Stimulated activated naive B cell treated with anti-CD40 and anti-IgM and Interleukin-4, amounts not matched to agents 10 μg/mL and 1 μg/mL and 100 μg/mL, for 72 hours (primary cell): ENCODE results near the gene NFKB1.
A peak's percentile ranks its signal among the peaks of the same experiment; 100 is the strongest.

ENCODE experiments used
- ATAC-seq, 2 donors: fragments of 150-1000 bp; cut with Tn5 transposase; replicated peaks; 2 replicates each; pipeline ENCODE4 v1.10.0; 2021; ENCODE audit warnings: moderate library complexity in 1 of 2
- DNase-seq: peaks from one replicate; pipeline ENCODE4 v3.0.0; 2021
- H3K27ac Mint-ChIP-seq: one replicate; pipeline ENCODE4 v1.8.0; 2022; ENCODE audit warnings: mild to moderate bottlenecking, mixed read lengths
- H3K27me3 Mint-ChIP-seq, 2 donors: one replicate each; pipeline ENCODE4 v1.8.0; 2022; ENCODE audit warnings: mixed read lengths in 2 of 2
- H3K36me3 Mint-ChIP-seq, 2 donors: one replicate each; pipeline ENCODE4 v1.8.0; 2022; ENCODE audit warnings: mixed read lengths in 2 of 2, mild to moderate bottlenecking in 1 of 2
- H3K4me1 Mint-ChIP-seq, 2 donors: one replicate each; pipeline ENCODE4 v1.8.0; 2022; ENCODE audit warnings: mixed read lengths in 2 of 2, mild to moderate bottlenecking in 1 of 2
- H3K4me3 Mint-ChIP-seq, 2 donors: one replicate each; pipeline ENCODE4 v1.8.0; 2022; ENCODE audit warnings: mild to moderate bottlenecking in 2 of 2, mixed read lengths in 2 of 2, moderate library complexity in 1 of 2
- H3K9me3 Mint-ChIP-seq, 2 donors: one replicate each; pipeline ENCODE4 v1.8.0; 2022; ENCODE audit warnings: mixed read lengths in 2 of 2, mild to moderate bottlenecking in 1 of 2

Gene NFKB1

DNA sequence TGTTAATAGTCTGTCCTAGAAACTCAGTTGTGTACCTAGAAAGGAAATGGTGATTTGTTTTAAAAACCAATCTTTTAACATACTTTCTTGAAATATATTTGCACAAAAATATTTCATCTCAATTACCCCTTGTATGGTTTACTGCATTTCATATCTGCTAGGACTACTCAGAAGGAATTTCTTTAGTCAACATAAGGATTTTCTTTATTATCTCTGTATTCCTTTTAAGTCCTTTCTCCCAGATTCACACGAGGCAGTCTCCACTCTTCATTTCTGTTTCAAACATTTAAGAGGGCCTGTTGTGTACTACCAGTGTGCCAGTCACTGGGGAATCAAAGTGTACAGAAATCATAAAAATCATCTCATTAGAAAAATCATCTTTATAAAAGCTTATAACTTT lies 28.8 kb downstream of the NFKB1 start:
- H3K4me1 Mint-ChIP-seq: peaks cover 33 to 55% of the 10 kb centered on the region in 2 donors
- H3K9me3 Mint-ChIP-seq: no peaks in the 10 kb centered on the region
- no peak for ATAC-seq
- DNase-seq: no peak
- no peaks in the 10 kb centered on the region for H3K27me3 Mint-ChIP-seq
- H3K4me3 Mint-ChIP-seq: no peak overlapping the region
- H3K36me3 Mint-ChIP-seq: peaks cover 31 to 45% of the 10 kb centered on the region in 2 donors
- H3K27ac Mint-ChIP-seq: no peak overlapping the region

DNA sequence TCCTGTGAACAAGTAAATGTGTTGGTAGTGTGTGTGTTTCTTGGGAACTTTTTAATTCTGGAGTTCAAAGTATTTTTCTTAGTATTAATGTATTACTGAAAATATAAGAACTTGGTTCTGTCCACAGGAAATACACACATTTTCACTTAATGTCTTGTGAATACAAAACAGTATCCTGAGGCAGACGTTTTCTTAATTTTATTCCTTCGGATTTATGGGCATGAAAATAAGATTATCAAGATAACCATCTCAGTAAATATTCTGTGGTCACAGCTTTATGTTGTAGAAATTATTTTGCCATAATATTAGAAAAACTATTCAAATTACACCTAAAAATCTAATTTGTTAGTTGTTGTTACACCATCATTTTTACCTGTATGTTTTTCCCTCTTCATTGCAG lies 29.8 kb downstream of the NFKB1 start:
- H3K4me3 Mint-ChIP-seq: no peak overlapping the region
- no peak overlapping the region for H3K27ac Mint-ChIP-seq
- H3K27me3 Mint-ChIP-seq: no peaks in the 10 kb centered on the region
- DNase-seq: no peak
- H3K9me3 Mint-ChIP-seq: no peaks in the 10 kb centered on the region
- ATAC-seq: no peak
- H3K36me3 Mint-ChIP-seq: peaks cover 26 to 35% of the 10 kb centered on the region in 2 donors
- H3K4me1 Mint-ChIP-seq: peaks cover 28 to 50% of the 10 kb centered on the region in 2 donors

DNA sequence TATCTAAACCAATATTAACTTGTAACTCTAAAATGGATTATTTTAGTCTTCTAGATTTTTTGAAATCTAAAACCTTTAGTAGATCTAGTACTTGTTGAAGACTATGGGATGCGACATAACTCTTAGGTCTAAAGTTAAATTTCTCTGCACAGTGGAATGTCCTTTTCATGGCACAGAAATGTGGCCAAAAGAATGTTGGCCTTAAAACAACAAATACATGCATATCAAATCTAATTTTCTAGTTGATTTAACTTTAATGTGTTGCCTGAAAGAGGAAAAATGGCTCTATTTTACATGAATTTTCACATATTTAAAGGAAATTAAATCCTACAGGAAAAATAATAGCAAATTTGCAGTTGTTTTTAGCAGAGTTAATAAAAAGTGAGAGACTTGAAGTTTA lies 30.3 kb downstream of the NFKB1 start:
- no peak for ATAC-seq

DNA sequence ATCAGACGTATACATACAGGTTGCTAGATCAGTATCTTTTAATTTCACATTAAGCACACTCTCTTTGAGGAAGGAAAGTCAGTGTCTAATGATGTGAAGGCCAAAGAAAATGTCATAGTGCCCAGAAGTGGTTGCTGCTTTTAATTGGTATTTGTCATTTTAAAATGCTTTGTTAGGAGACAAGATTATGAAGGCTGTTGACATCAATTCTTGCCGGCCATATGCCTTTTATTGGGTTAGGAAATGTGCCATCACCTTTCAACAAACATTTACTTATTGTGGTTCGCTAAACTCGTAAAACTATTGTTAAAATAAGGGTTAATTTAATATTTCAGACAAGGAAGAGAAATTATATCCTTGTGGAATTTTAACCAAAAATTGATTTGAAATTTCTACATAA lies 32.2 kb downstream of the NFKB1 start:
- Mint-ChIP-seq H3K27ac (no peak overlapping the region), H3K27me3 (no peaks in the 10 kb centered on the region), H3K36me3 (peaks cover 17 to 26% of the 10 kb centered on the region in 2 donors), H3K4me1 (peaks cover 17 to 32% of the 10 kb centered on the region in 2 donors), H3K9me3 (no peaks in the 10 kb centered on the region), H3K4me3 (no peak overlapping the region)
- ATAC-seq (no peak), DNase-seq (no peak)

More for the DNA sequence above, 30.3 kb downstream of the NFKB1 start:
- H3K4me3 Mint-ChIP-seq: no peak overlapping the region
- no peak overlapping the region for H3K27ac Mint-ChIP-seq
- H3K9me3 Mint-ChIP-seq: no peaks in the 10 kb centered on the region
- peaks cover 29 to 45% of the 10 kb centered on the region in 2 donors for H3K4me1 Mint-ChIP-seq
- H3K36me3 Mint-ChIP-seq: peaks cover 25 to 35% of the 10 kb centered on the region in 2 donors
- DNase-seq: no peak
- H3K27me3 Mint-ChIP-seq: no peaks in the 10 kb centered on the region

DNA sequence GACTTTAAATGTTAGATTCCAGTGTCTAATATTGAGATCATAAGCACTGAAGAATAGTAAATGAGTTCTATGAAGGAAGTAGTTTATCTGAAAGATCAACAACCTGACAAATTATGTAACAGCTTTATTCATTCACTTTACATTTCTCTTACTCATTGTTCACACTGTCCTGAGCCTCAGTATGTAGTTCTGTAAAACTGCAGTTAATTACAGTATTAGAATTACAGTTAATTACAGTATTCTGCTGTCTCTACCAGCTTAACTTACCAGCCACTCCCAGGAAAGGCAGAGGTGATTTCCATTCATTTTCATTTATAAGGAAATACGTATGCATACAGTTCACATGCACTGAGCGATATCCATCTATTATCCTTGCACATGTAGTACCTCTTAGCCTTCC lies 32.7 kb downstream of the NFKB1 start:
- Mint-ChIP-seq H3K27ac (no peak overlapping the region), H3K27me3 (no peaks in the 10 kb centered on the region), H3K9me3 (no peaks in the 10 kb centered on the region), H3K36me3 (peaks cover 16 to 23% of the 10 kb centered on the region in 2 donors), H3K4me3 (no peak overlapping the region), H3K4me1 (peaks cover 15 to 28% of the 10 kb centered on the region in 2 donors)
- peak; percentile 13 to 17 for ATAC-seq
- no peak for DNase-seq

DNA sequence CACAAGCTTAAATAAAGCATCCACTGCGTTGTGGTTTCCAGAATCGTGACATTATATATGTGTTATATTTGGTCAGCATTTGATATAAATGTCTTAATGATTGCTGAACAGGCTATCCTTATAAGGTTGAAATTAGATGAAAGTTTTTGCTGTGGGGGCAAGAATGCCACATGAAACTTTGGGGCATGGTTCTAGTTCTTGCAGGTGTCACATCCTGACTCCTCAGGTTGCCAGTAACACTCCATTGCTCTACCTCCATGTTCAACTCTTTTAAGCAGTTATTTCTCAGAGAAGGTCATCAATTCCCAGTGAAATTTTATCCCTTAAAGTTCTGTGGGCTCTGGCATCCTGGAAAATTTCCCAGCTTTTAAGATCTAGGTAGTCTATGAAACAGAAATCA lies 33.7 kb downstream of the NFKB1 start:
- no peak overlapping the region for H3K4me3 Mint-ChIP-seq

DNA sequence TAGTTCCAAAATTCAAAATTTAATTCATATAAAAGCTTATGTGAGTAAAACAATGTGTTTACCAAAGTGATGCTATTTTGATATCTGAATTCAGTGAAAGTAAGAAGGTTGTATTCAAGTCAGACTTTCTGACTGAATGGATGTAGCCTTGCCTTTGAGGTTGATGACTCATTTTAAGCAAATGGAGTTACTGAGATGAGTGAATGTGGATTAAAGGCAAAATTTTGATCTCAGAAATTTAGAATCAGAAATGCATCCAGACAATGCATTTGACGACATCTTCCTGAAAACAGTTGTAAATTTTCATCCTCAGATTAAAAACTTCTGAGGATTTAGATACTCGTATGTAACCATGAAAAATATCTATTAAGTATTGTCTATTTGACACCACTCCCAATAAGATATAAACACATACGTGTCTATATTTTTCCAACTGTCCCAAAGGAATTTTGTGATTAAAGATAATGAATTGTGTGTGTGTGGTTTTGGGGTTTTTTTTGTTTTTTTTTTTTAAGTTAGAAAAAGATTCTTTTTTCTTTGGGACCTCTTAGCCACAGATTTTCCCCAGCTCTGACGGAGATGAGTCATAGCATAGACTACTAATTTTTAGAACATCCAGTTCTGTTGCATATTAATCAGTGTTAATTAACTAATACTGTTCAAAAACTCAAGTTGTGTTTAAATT lies 34.4 kb downstream of the NFKB1 start:
- DNase-seq (no peak), ATAC-seq (peak; percentile 87 to 90)
- H3K27me3 Mint-ChIP-seq: no peaks in the 10 kb centered on the region
- H3K36me3 Mint-ChIP-seq: peaks cover 20 to 24% of the 10 kb centered on the region in 2 donors
- H3K4me1 Mint-ChIP-seq: peaks cover 16 to 29% of the 10 kb centered on the region in 2 donors
- peak overlapping the region; percentile 31 for H3K27ac Mint-ChIP-seq
- no peaks in the 10 kb centered on the region for H3K9me3 Mint-ChIP-seq
- peak overlapping the region in 1 of 2 donors; percentile 3 for H3K4me3 Mint-ChIP-seq

More for the DNA sequence above, 33.7 kb downstream of the NFKB1 start:
- H3K4me1 Mint-ChIP-seq: peaks cover 17 to 32% of the 10 kb centered on the region in 2 donors
- H3K9me3 Mint-ChIP-seq: no peaks in the 10 kb centered on the region
- H3K27ac Mint-ChIP-seq: no peak overlapping the region
- no peaks in the 10 kb centered on the region for H3K27me3 Mint-ChIP-seq
- ATAC-seq (no peak), DNase-seq (no peak)
- peaks cover 20 to 28% of the 10 kb centered on the region in 2 donors for H3K36me3 Mint-ChIP-seq

DNA sequence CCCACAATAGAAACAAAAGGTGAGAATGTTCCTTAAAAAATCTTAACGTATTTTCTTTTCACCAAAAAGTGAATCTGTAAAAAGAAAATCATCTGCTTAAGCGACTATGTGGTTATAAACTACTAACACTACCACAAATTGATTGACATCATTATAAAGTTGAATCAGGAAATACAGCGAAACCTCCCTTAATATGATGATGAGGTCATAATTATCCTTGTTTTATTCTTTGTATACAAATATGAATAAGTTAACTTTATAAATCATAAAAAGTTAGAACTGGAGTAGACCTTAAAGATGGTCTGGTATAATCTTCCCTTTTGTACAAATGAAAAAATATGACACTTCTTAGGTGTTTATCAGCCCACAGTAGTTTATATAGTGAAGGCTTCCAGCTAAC lies 35.6 kb downstream of the NFKB1 start:
- ATAC-seq (no peak), DNase-seq (no peak)
- Mint-ChIP-seq H3K4me1 (peaks cover 18 to 37% of the 10 kb centered on the region in 2 donors), H3K36me3 (peaks cover 17 to 30% of the 10 kb centered on the region in 2 donors), H3K4me3 (no peak overlapping the region), H3K9me3 (no peaks in the 10 kb centered on the region), H3K27ac (no peak overlapping the region), H3K27me3 (no peaks in the 10 kb centered on the region)

DNA sequence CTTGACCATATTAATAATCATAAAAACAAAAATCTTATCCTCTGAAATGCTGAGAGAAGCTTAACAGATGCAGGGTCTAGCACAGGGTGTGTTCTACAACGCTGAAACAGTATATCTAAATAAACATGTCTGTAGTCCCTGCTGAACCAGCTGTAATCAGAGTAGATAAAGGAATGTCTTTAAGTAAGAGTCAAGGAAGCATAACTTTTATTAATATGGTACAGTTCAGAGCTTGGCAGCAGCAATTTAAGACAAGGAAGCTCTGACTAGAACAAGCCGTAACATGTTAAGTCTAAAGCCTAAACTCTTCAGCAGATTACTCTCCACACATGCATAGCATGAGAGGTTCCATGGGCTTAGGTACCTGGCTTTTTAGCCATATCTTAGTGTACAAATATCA lies 36.1 kb downstream of the NFKB1 start:
- H3K4me1 Mint-ChIP-seq: peaks cover 18 to 42% of the 10 kb centered on the region in 2 donors
- ATAC-seq (no peak), DNase-seq (no peak)
- no peaks in the 10 kb centered on the region for H3K9me3 Mint-ChIP-seq
- H3K36me3 Mint-ChIP-seq: peaks cover 17 to 33% of the 10 kb centered on the region in 2 donors
- no peaks in the 10 kb centered on the region for H3K27me3 Mint-ChIP-seq
- no peak overlapping the region for H3K27ac Mint-ChIP-seq
- H3K4me3 Mint-ChIP-seq: no peak overlapping the region

DNA sequence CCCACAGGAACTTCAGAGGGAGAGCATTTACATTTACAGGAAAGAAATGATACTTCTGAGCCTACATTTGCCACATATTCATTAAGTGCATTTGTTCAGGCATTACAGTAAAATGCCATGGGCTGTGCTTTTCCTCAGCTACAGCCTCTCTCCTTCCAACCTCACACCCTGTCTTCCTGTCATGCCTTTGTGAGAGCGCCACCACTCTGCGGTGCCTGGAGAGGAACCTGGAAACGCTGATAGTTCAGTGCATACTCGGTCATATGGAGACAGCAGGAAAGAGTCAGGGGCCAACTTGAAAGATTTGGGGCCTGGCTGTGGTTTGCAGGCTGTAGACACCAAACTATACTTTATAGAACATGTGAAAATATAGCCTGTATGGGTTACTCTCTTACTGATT lies 40.5 kb downstream of the NFKB1 start:
- no peak overlapping the region for H3K4me3 Mint-ChIP-seq
- no peak for ATAC-seq
- H3K36me3 Mint-ChIP-seq: peaks cover 26 to 53% of the 10 kb centered on the region in 2 donors
- no peaks in the 10 kb centered on the region for H3K9me3 Mint-ChIP-seq
- peak overlapping the region; percentile 42 for H3K27ac Mint-ChIP-seq
- peaks cover 27 to 71% of the 10 kb centered on the region in 2 donors for H3K4me1 Mint-ChIP-seq
- DNase-seq: no peak
- H3K27me3 Mint-ChIP-seq: no peaks in the 10 kb centered on the region

DNA sequence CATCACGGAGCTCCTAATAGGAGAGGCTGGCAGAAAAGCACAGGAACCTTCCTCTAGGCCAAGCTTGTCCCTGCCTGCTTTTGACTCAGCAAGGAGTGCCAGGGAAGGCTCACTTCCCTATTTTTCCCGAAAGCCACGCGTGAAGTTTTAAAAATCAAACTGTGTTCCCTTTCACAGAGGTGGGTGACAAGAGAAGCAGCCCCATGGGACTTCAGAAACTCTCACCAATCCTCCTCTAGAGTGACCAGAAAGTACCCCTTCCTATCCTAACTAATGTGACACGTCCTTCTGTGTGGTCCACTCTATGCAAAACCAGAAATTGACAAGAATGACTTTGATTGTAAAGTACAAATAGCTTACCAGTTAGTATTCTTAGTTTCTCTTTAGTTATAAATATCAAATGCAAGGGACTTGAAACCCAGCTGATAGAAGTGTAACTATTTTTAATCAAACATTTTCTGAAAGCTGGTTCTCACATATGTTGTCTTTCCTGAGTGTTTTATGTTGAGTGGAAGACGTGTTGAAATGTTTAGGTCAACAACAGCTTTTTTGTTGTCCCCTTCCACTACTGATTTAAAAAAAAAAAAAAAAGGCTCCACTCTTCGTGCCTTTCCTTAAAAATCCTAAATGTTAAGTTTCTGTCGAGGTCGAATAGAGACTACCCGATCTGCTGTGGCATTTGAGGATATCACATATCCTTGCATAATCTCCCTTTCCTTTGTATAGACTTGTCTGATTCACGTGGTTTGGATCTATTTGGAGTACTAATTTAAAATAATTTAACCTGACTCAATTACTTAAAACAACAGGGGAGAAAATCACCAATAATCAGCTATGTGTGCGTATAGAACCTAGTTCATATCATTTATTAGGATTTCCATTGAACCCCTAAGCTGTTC lies 42.1 kb downstream of the NFKB1 start:
- no peaks in the 10 kb centered on the region for H3K9me3 Mint-ChIP-seq
- H3K4me3 Mint-ChIP-seq: no peak overlapping the region
- no peaks in the 10 kb centered on the region for H3K27me3 Mint-ChIP-seq
- ATAC-seq (peak in 1 of 2 donors; percentile 20), DNase-seq (no peak)
- H3K4me1 Mint-ChIP-seq: peaks cover 37 to 85% of the 10 kb centered on the region in 2 donors
- peaks cover 33 to 65% of the 10 kb centered on the region in 2 donors for H3K36me3 Mint-ChIP-seq
- H3K27ac Mint-ChIP-seq: peak overlapping the region; percentile 16

DNA sequence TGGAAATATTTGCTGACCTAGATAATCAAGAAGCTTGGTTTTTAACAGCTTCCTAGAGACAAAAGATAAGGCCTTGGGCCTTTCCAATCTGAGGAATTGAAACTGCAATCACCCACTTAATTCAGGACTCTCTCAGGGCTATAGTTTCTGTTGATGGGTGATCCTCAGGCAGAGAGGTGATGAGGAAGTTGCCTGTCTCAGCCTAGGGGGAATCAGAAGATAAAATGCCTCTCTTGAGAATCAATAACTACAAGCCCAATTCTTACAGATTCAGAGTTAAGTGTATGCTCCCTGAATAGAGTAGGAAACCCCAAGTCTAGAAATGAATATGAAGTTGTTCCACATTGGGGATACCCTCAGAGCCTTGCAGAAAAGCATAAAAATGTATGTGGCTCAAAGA lies 45.5 kb downstream of the NFKB1 start:
- peaks cover 44 to 73% of the 10 kb centered on the region in 2 donors for H3K36me3 Mint-ChIP-seq
- peak; percentile 90 to 91 for ATAC-seq
- H3K9me3 Mint-ChIP-seq: no peaks in the 10 kb centered on the region

DNA sequence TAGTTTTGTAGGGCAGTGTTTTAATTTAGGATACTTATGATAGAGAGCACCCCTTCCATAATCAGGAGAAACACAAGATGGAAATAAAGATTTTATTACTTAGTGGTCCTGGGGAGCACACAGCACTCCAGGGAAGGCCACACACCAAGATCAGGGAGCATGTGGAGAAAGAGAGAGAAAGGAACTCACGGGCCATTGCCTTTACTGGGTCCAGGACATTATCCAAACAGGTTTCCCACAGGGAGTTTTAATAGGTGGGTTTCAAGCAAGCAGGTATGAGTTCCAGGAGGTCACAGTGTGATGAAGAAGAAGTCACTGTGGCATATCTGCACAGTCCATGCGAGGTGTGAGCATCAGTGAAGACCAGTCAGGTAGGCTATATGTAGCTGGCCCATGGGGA lies 46.8 kb downstream of the NFKB1 start:
- Mint-ChIP-seq H3K36me3 (peaks cover 47 to 71% of the 10 kb centered on the region in 2 donors), H3K27me3 (no peaks in the 10 kb centered on the region), H3K9me3 (no peaks in the 10 kb centered on the region), H3K27ac (peak overlapping the region; percentile 74), H3K4me3 (no peak overlapping the region), H3K4me1 (peaks cover 52 to 95% of the 10 kb centered on the region in 2 donors)
- DNase-seq: no peak
- ATAC-seq: no peak

More for the DNA sequence above, 45.5 kb downstream of the NFKB1 start:
- peak; percentile 27 for DNase-seq
- Mint-ChIP-seq H3K4me1 (peaks cover 47 to 95% of the 10 kb centered on the region in 2 donors), H3K4me3 (peak overlapping the region in 1 of 2 donors; percentile 8), H3K27me3 (no peaks in the 10 kb centered on the region), H3K27ac (peak overlapping the region; percentile 67)

DNA sequence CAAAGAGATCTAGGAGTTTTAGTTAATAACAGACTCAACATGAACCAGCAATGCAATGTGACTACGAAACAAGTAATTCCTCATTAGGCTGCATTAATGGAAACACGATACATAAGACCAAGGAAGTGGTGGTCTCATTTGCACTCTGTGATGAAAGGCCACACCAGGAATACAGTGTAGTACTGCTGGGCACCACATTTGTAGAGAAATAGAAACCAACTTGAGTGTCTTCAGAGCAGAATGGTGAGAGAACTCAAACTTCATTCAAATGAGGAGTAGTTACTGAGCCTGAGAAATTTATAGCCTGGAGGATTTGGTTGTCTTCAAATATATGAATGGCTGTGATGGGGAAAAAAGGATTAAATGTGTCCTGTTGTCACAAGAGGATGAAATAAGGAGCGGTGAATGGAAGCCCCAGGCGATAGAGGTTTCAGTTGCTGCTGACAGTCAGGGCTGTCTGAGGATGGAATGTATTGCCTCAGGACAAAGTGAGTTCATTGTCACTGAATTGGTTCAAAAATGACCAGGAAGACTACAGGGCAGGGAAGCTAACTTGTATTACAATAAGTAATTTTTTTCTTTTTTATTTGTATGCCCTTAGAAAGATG lies 50.9 kb downstream of the NFKB1 start:
- H3K4me3 Mint-ChIP-seq: peak overlapping the region; percentile 26 to 68

More for the DNA sequence above, 50.9 kb downstream of the NFKB1 start:
- ATAC-seq (no peak), DNase-seq (no peak)
- no peaks in the 10 kb centered on the region for H3K27me3 Mint-ChIP-seq
- H3K4me1 Mint-ChIP-seq: peaks cover 38 to 63% of the 10 kb centered on the region in 2 donors
- H3K9me3 Mint-ChIP-seq: no peaks in the 10 kb centered on the region
- H3K36me3 Mint-ChIP-seq: peaks cover 37 to 50% of the 10 kb centered on the region in 2 donors
- H3K27ac Mint-ChIP-seq: peak overlapping the region; percentile 74
